Small intestine (tissue), 7 donors: ENCODE measurements around the gene TMEM17. TPM values are rescaled to one million over a fixed set of nuclear protein-coding genes. Genes with fewer than 3 reads are reported as not detected.

Experiments
- DNase-seq, 2 donors: peaks; one replicate each; pipeline versions ENCODE4 v3.0.0 to v3.0.0-alpha.2; 2013
- FAIRE-seq: peaks from 2 replicates; lab custom pipeline; 2012; peaks lifted over from hg19 to GRCh38; lab: Jason Lieb, UNC
- H3K27ac ChIP-seq, 3 donors: one replicate each; pipeline ENCODE4 v1.5.1; 2013; ENCODE audit warnings: low read length in 2 of 3, mild to moderate bottlenecking in 2 of 3, control low read depth in 1 of 3, inconsistent platforms in 1 of 3, low read depth in 1 of 3, moderate library complexity in 1 of 3
- H3K27me3 ChIP-seq, 3 donors: one replicate each; pipeline ENCODE4 v1.6.1; 2013; ENCODE audit warnings: low read length in 3 of 3, inconsistent platforms in 1 of 3; ENCODE audit not compliant: control insufficient read depth in 3 of 3, insufficient read depth in 3 of 3
- H3K36me3 ChIP-seq, 3 donors: one replicate each; pipeline ENCODE4 v1.6.1; 2013; ENCODE audit warnings: low read length in 3 of 3, inconsistent platforms in 1 of 3, low read depth in 1 of 3, mild to moderate bottlenecking in 1 of 3, moderate library complexity in 1 of 3; ENCODE audit not compliant: control insufficient read depth in 3 of 3, insufficient read depth in 2 of 3
- H3K4me1 ChIP-seq, 3 donors: one replicate each; pipeline ENCODE4 v1.6.1; 2013; ENCODE audit warnings: low read length in 2 of 3, inconsistent platforms in 1 of 3, low read depth in 1 of 3, mild to moderate bottlenecking in 1 of 3, moderate library complexity in 1 of 3; ENCODE audit not compliant: control insufficient read depth in 3 of 3, insufficient read depth in 2 of 3
- H3K4me3 ChIP-seq, 3 donors: one replicate each; pipeline ENCODE4 v1.5.1; 2013; ENCODE audit warnings: low read length in 3 of 3, control low read depth in 1 of 3, inconsistent platforms in 1 of 3, low read depth in 1 of 3, mild to moderate bottlenecking in 1 of 3, moderate library complexity in 1 of 3
- H3K9me3 ChIP-seq, 2 donors: one replicate each; pipeline ENCODE4 v1.6.1; 2013; ENCODE audit warnings: low read depth in 1 of 2, low read length in 1 of 2; ENCODE audit not compliant: control insufficient read depth in 2 of 2, insufficient read depth in 1 of 2
- WGBS, 3 donors: extraction: QIAGEN DNeasy Blood & Tissue Kit; methylation state at CpG; one replicate each; pipeline ENCODE4 v1.1.7; 2013; 5-methylcytosine and 5-hydroxymethylcytosine counted together
- polyA plus RNA-seq, 4 donors: library from polyadenylated mRNA; stranded (reverse) in 3 of 4; unstranded in 1 of 4; fragments of 200-250 nt in 3 of 4; fragments of 120-200 nt in 1 of 4; gene quantifications; one replicate each; pipeline versions ENCODE4 v1.2.1 to v1.2.3, GENCODE V29; 2013
- donor health status: healthy with polysubstance abuse.
- donor health status: control.
- donor health status: control.
- donor health status: Bipolar disorder and iron deficiency.
- donor health status: healthy.

Gene TMEM17
- polyA plus RNA-seq, 4 donors, result 1.2 to 4.1 TPM; not detected in 2

DNA sequence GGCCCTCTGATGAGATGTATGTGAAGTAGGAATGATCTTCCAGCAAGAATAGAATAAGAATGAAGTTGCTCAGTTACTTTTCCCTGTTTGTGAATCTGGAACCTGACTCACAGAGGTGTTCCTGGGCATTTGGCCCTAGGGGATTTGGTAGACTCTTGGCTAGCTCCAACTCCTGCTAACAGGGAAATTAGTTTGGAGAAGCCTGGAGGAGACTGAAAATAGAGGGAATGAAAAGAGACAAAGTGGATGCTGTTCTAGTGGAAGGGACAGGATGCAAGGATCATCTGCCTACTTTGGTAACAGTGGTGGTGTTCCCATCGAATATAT lies 19.6 kb downstream of the TMEM17 start:
- no peaks in the 10 kb centered on the region for H3K36me3 ChIP-seq
- peak overlapping the region in 1 of 3 donors; percentile 47 for H3K27ac ChIP-seq
- no peak overlapping the region for H3K4me3 ChIP-seq
- DNase-seq (no peak), FAIRE-seq (no peak)
- no peaks in the 10 kb centered on the region for H3K27me3 ChIP-seq
- no peaks in the 10 kb centered on the region for H3K4me1 ChIP-seq
- 59 to 73% (median 67%) methylated on average over 1 of the region's 1 CpG for WGBS, 3 donors
- no peaks in the 10 kb centered on the region for H3K9me3 ChIP-seq

DNA sequence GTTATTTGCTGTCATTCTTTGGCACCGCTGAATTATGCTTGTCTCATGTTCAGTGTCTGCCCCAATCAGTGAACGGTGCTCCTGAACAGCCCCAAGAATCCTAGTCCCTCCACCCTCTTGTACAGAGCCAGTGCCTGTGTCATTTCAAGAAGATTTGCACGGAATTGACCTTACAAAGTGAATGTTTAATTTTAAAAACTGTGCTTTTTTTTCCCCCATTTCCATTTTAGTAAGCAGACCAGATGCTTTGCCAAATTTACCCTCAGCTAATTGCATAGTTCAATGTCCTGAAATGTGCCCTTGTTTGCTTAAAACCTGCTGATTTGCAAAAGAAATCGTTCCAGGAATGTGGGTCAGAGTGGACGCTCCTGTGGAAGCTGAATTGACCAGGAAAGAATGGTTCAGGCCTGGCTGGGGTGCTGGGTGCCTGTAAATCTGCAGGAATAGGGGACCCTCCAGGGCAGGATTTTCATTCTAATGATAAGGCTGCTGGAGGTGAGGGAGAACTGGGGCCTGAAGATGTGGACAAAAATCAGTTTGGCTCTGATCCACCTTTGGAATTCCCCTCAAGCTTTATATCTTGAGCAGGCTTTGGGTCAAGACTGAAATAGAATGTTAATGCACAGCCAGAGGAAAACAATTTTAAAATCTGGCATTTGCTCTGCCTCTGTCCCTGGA lies 20.1 kb downstream of the TMEM17 start:
- Histone ChIP-seq H3K4me3 (no peak overlapping the region), H3K36me3 (no peaks in the 10 kb centered on the region), H3K4me1 (no peaks in the 10 kb centered on the region), H3K9me3 (no peaks in the 10 kb centered on the region), H3K27me3 (no peaks in the 10 kb centered on the region), H3K27ac (no peak overlapping the region)
- WGBS, 3 donors, result 55 to 83% (median 73%) methylated on average over 5 of the region's 5 CpGs
- no peak for DNase-seq
- no peak for FAIRE-seq

DNA sequence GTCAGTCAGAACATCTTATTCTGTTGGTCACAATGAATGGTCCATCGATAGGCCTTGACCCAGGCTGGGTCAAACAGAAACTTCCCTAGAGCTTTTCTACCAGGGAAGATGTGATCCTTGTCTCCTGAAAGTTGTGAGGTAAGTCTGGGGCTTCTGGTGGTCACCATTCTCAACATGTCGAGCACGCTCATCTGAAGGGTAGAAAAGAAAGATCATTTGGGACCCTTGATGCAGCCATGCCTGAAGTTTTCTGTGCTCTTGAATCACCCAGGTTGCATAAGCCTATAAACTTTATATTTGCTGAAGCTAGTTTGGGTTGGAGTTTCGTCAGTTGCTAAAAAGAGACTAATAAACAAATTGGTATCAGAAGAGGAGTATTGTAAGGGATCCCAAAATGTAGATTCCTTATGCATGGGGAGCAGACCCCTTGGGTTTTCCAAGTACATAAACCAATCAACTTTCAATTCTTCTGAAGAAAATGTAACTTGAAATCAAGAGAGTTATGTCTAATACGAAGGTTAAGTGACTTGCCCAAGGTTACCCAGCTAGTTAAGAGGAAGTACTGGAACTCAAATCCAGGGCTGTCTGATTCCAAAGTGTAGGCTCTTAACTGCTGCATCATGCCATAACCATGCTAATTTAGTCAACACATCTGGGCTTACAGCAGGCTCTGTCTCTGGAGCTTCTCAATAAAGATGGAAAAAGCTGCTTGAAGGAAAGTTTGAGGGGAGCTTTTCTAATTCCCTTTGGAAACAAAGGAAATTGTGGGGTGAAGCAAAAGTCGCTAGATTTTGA lies 23.2 kb downstream of the TMEM17 start:
- no peak for FAIRE-seq
- 88 to 92% (median 89%) methylated on average over 6 of the region's 6 CpGs for WGBS, 3 donors
- Histone ChIP-seq H3K27me3 (no peaks in the 10 kb centered on the region), H3K4me1 (peaks cover 0 to 7% (median 0%) of the 10 kb centered on the region in 3 donors), H3K4me3 (no peak overlapping the region), H3K27ac (no peak overlapping the region), H3K9me3 (no peaks in the 10 kb centered on the region), H3K36me3 (no peaks in the 10 kb centered on the region)
- no peak for DNase-seq

DNA sequence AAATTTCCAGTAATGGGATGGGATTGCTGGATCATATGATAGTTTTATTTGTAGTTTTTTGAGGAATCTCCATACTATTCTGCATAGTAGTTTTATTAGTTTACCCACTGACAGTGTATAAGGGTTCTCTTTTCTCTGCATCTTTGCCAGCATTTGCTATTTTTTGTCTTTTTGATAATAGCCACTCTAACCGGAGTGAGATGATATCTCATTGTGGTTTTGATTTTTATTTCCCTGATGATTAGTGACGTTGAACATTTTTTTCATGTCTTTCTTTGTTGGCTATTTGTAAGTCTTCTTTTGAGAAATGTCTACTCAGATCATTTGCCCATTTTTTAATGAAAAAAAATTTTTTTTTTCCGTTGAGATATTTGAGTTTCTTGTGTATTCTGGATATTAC lies 26.1 kb downstream of the TMEM17 start:
- DNase-seq (no peak), FAIRE-seq (no peak)
- H3K9me3 ChIP-seq, result no peaks in the 10 kb centered on the region
- H3K36me3 ChIP-seq, result no peaks in the 10 kb centered on the region
- H3K4me1 ChIP-seq, result peaks cover 0 to 11% (median 0%) of the 10 kb centered on the region in 3 donors
- 74 to 87% (median 83%) methylated on average over 3 of the region's 3 CpGs for WGBS, 3 donors
- H3K4me3 ChIP-seq, result no peak overlapping the region
- no peaks in the 10 kb centered on the region for H3K27me3 ChIP-seq
- no peak overlapping the region for H3K27ac ChIP-seq

DNA sequence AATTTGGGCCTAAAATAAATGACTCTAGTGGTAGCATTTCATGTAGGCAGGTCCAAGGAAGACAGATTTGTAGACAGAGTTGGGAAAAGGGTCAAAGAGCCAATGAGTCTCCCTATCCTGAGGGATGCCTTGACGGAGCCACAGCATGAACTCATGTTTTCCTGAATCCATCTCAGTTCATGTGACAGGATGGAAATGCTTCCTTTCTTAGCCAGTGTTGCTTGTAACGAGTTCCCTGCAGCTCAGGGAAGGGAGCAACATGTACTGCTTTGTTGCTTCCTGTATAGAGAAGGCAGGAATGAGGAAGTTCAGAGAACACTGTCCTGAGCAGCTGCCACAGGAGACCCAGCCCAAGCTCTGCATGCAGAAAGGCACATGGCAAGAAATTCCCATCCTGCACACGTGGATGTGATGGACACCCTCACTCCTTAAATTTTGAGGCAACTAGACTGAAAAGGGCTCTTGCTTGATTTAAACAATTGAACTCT lies 27.9 kb downstream of the TMEM17 start:
- no peak for FAIRE-seq
- H3K27me3 ChIP-seq, result no peaks in the 10 kb centered on the region
- no peaks in the 10 kb centered on the region for H3K9me3 ChIP-seq
- H3K36me3 ChIP-seq, result no peaks in the 10 kb centered on the region
- WGBS, 3 donors, result 24 to 35% (median 28%) methylated on average over 3 of the region's 3 CpGs
- DNase-seq, result peak; percentile 47 to 58
- H3K27ac ChIP-seq, result peak overlapping the region in 1 of 3 donors; percentile 27
- H3K4me1 ChIP-seq, result peaks cover 0 to 11% (median 0%) of the 10 kb centered on the region in 3 donors
- no peak overlapping the region for H3K4me3 ChIP-seq

DNA sequence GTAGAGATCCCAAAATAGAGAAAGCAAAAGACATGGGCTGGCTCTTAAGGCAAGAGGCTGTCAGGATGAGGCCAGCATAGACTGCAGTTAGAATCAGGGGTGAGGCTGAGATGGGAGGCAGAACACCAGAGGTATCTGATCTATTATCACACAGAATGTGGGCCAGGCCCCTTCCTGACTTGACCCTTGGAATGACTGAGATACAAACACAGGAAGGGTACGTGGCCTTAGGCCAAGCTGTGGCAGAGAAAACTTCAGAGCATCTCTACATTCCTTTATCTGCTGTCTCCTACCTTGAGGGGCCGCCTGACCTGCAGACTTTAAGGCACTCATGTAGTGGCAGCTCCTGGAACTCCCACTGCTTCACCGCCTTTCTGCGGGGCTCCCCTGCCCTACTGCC lies 28.4 kb downstream of the TMEM17 start:
- Histone ChIP-seq H3K36me3 (no peaks in the 10 kb centered on the region), H3K9me3 (no peaks in the 10 kb centered on the region), H3K4me1 (peaks cover 0 to 11% (median 0%) of the 10 kb centered on the region in 3 donors), H3K27me3 (no peaks in the 10 kb centered on the region), H3K27ac (peak overlapping the region in 1 of 3 donors; percentile 27), H3K4me3 (no peak overlapping the region)
- DNase-seq, result no peak
- FAIRE-seq, result no peak
- WGBS, 3 donors, result 87 to 91% (median 90%) methylated on average over 4 of the region's 4 CpGs

DNA sequence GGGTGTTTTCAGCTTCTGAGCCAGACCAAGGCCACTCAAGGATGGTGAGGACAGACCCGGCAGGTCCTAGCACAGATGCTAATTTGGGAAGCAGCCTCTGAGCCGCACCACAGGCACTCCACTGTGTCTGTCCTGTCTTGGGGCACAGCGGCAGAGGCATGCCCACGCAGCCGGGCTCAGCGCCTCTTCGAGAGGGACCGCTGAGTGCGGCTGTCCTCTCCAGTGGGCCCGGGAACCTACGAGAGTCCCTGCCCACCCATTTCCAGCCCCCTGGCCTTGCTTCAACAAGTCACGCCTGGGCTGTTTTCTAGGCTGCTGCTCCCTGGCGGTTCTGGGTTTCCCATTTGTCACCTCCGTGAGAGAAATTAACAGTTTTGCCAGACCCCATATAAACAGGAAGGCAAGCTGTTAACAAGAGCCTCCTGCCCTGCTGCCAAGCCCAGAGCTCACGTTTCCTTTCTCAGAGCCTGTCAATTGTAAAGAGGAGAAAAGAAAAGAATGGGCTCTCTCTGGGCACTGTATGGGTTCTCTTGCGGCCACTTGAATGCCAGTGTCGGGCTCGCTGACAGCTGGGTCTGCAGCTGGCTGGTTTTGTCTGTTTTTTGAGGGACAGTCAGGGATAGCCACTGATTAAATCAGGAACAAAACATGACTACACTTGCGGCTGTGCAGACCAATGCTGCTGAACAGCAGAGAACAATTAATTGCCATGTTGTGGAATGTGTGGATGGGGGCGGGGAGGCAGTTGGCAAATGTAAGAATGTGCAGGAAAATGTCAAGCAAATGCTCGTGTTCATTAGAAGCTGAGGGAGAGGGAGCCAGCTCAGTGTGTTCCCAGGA lies 30.6 kb downstream of the TMEM17 start:
- H3K27me3 ChIP-seq, result no peaks in the 10 kb centered on the region
- FAIRE-seq (no peak), DNase-seq (no peak)
- H3K9me3 ChIP-seq, result no peaks in the 10 kb centered on the region
- WGBS, 3 donors, result 44 to 85% (median 63%) methylated on average over 20 to 21 of the region's 21 CpGs
- peak overlapping the region in 2 of 3 donors; percentile 14 to 53 for H3K27ac ChIP-seq
- H3K4me3 ChIP-seq, result no peak overlapping the region
- no peaks in the 10 kb centered on the region for H3K36me3 ChIP-seq
- H3K4me1 ChIP-seq, result peaks cover 0 to 11% (median 0%) of the 10 kb centered on the region in 3 donors

DNA sequence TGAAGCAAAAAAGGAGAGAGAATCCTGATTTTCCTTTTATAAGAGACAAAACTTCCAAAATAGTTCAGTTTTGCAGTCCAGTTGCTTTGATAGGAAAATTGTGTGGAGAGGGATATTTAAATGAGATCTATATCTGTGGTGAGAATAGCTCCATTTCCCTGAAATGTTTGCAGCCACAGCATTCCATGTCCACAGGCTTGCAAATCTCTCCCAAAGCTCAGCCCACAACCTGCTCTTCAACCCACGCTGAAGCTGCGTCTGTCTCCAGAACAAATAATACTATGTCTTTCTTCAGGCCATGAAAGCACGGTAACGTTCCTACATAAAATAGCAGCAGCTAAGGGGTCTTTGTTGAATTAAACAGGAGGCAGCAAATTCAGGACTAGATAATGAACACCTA lies 31.8 kb downstream of the TMEM17 start:
- WGBS, 3 donors, result 84 to 93% (median 88%) methylated on average over 4 of the region's 4 CpGs
- no peak overlapping the region for H3K27ac ChIP-seq
- no peak for FAIRE-seq

More for the DNA sequence above, 31.8 kb downstream of the TMEM17 start:
- Histone ChIP-seq H3K27me3 (no peaks in the 10 kb centered on the region), H3K4me3 (no peak overlapping the region), H3K36me3 (no peaks in the 10 kb centered on the region), H3K9me3 (no peaks in the 10 kb centered on the region), H3K4me1 (peaks cover 0 to 11% (median 0%) of the 10 kb centered on the region in 3 donors)
- no peak for DNase-seq
